ENCODE measurements around the gene ADGRG1. TPM values are rescaled to one million over a fixed set of nuclear protein-coding genes. Genes with fewer than 3 reads are reported as not detected.

The ADGRG1 gene
- total RNA-seq, 2 donors from 2014 or later: 4.8 to 13.7 TPM

GRCh38 chr16:57629516-57630406 is 1.3 kb downstream of the ADGRG1 start:
- Mint-ChIP-seq H3K4me1 (ENCODE audit: low read depth in 2 of 2) (peaks cover 28 to 31% of the 10 kb centered on the region in 2 donors), H3K9me3 (no peaks in the 10 kb centered on the region), H3K27ac (peak overlapping the region; percentile 62 to 71), H3K27me3 (peaks cover 5 to 8% of the 10 kb centered on the region in 2 donors), H3K4me3 (peak overlapping the region; percentile 86), H3K36me3 (no peaks in the 10 kb centered on the region)
- DNase-seq (ENCODE audit: low spot score) (no peak), ATAC-seq (no peak)

DNA sequence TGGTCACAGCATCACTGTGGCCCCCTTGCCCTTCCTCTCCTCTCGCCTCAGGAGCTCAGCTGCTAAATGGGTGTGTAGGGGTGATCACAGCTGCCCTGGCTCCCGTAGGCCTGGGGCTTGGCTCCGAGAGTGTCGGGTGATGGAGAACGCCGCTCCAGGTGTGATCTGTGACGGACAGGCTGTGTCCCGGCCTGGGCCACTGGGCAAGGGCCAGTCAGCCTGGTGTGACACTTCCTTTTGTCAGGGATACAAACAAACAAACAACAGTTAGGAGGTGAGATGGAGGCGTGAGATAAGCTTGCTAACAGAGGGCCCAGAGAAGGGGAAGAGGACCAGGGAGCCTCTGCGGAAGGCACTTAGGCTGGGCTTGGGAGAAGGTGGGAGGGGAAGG is 2.0 kb downstream of the ADGRG1 start:
- peaks cover 25 to 26% of the 10 kb centered on the region in 2 donors for H3K4me1 Mint-ChIP-seq (ENCODE audit: low read depth in 2 of 2)
- peak overlapping the region; percentile 35 for H3K4me3 Mint-ChIP-seq
- H3K36me3 Mint-ChIP-seq: no peaks in the 10 kb centered on the region
- no peak for ATAC-seq
- no peaks in the 10 kb centered on the region for H3K9me3 Mint-ChIP-seq
- DNase-seq (ENCODE audit: low spot score): no peak
- H3K27ac Mint-ChIP-seq: peak overlapping the region; percentile 44 to 56
- H3K27me3 Mint-ChIP-seq: peaks cover 5 to 8% of the 10 kb centered on the region in 2 donors

- Mint-ChIP-seq H3K4me1 (ENCODE audit: low read depth in 2 of 2) (peaks cover 18 to 22% of the 10 kb centered on the region in 2 donors), H3K36me3 (no peaks in the 10 kb centered on the region), H3K27ac (peak overlapping the region; percentile 44 to 56), H3K27me3 (peaks cover 5 to 8% of the 10 kb centered on the region in 2 donors), H3K9me3 (no peaks in the 10 kb centered on the region), H3K4me3 (peak overlapping the region; percentile 35)
- DNase-seq (ENCODE audit: low spot score) (no peak), ATAC-seq (no peak)
These were observed 2.8 kb downstream of the ADGRG1 start for GRCh38 chr16:57630931-57631845.

DNA sequence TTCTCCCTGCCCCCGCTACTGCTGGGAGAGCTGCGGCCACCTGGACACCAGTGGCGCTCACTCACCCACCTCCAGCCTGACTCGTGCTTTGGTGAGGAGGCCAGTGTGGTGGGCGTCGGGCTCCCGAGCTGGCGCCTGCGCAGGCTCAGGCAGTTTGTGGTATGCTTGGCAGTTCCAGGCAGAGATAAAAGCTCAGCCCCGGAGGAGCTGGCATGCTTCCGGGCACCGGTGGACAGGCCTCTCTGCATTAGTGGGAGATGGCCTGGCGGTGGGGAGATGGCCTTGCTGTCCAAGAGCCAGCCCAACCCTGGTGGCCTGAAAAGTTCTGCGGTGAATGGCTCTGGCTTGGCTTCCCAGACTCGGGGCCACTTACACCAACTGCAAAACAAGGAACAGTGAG is 4.1 kb downstream of the ADGRG1 start:
- Mint-ChIP-seq H3K27ac (no peak overlapping the region), H3K36me3 (no peaks in the 10 kb centered on the region), H3K27me3 (peaks cover 7 to 8% of the 10 kb centered on the region in 2 donors), H3K4me3 (no peak overlapping the region), H3K9me3 (no peaks in the 10 kb centered on the region), H3K4me1 (ENCODE audit: low read depth in 2 of 2) (peaks cover 18 to 19% of the 10 kb centered on the region in 2 donors)
- ATAC-seq (no peak), DNase-seq (ENCODE audit: low spot score) (no peak)

DNA sequence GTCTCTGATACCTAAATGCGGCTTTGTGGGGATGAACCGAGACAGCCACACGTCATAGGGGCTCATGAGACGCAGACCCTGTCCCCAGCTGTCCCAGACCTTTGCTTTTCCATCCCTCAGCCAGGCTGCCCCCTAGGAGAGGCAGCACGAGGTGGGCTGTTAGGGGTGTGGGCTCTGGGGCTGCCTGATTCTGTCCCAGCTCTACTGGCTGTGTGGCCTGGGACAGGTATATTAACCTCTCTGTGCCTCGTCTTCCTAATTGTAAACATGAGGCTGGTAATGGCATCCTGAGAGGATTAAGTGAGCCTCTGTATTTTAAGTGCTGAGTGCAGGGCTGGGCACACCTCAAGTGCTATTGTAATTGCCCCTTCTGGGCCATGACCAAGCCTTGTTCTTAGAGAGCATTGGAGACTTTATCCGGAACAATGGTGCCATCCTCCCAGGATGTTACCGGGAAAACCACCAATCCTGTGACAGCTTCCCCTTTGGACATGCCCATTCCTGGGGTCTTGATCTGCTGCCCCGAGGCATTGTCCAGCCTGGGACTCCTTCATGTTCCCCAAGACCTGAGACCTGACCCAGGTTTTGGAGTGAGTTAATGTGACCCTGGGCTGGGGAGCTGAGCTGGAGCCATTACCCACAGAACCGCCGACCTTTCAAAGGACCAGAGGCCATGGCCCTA is 5.1 kb downstream of the ADGRG1 start:
- H3K4me1 Mint-ChIP-seq (ENCODE audit: low read depth in 2 of 2): peaks cover 14 to 16% of the 10 kb centered on the region in 2 donors
- no peaks in the 10 kb centered on the region for H3K9me3 Mint-ChIP-seq
- H3K4me3 Mint-ChIP-seq: no peak overlapping the region
- no peak overlapping the region for H3K27ac Mint-ChIP-seq
- no peaks in the 10 kb centered on the region for H3K36me3 Mint-ChIP-seq
- ATAC-seq (no peak), DNase-seq (ENCODE audit: low spot score) (no peak)
- H3K27me3 Mint-ChIP-seq: peaks cover 7% of the 10 kb centered on the region in 2 donors

- peaks cover under 1 to 2% of the 10 kb centered on the region in 2 donors for H3K27me3 Mint-ChIP-seq
- H3K4me1 Mint-ChIP-seq (ENCODE audit: low read depth in 2 of 2): peaks cover 8 to 10% of the 10 kb centered on the region in 2 donors
- H3K9me3 Mint-ChIP-seq: no peaks in the 10 kb centered on the region
- H3K4me3 Mint-ChIP-seq: no peak overlapping the region
- no peak overlapping the region for H3K27ac Mint-ChIP-seq
- ATAC-seq (no peak), DNase-seq (ENCODE audit: low spot score) (no peak)
- no peaks in the 10 kb centered on the region for H3K36me3 Mint-ChIP-seq
These were observed 5.7 kb downstream of the ADGRG1 start for GRCh38 chr16:57634171-57634570.

- DNase-seq (ENCODE audit: low spot score) (no peak), ATAC-seq (no peak)
- H3K4me3 Mint-ChIP-seq: no peak overlapping the region
- no peaks in the 10 kb centered on the region for H3K9me3 Mint-ChIP-seq
- H3K4me1 Mint-ChIP-seq (ENCODE audit: low read depth in 2 of 2): peaks cover 5 to 10% of the 10 kb centered on the region in 2 donors
- H3K36me3 Mint-ChIP-seq: no peaks in the 10 kb centered on the region
- no peak overlapping the region for H3K27ac Mint-ChIP-seq
- peaks cover 0 to 2% of the 10 kb centered on the region in 2 donors for H3K27me3 Mint-ChIP-seq
These were observed 7.1 kb downstream of the ADGRG1 start for GRCh38 chr16:57635266-57636097.

DNA sequence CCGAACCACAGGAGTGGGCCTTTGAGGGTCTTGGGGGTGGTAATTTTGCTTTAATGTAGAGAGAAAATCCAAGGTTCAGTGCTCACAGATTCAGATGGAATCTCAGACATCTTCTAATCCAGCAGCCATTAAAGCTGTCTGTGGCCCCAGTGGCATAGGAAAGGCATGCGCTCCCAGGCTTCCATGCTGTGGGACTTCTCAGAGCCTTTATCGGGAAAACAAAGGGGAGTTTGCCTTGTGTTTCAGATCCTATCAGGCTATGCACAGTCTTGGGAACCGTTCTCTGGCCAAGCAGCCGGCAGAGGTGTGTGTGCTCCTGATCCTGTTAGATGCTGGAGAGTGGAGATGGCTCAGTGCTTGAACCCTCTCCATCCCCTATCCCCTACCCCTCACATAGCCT is 7.8 kb downstream of the ADGRG1 start:
- H3K27me3 Mint-ChIP-seq: peaks cover 0 to 2% of the 10 kb centered on the region in 2 donors
- H3K4me1 Mint-ChIP-seq (ENCODE audit: low read depth in 2 of 2): peaks cover 4 to 6% of the 10 kb centered on the region in 2 donors

GRCh38 chr16:57637020-57637419 is 8.6 kb downstream of the ADGRG1 start:
- no peaks in the 10 kb centered on the region for H3K36me3 Mint-ChIP-seq
- H3K27me3 Mint-ChIP-seq: peaks cover 0 to 2% of the 10 kb centered on the region in 2 donors
- no peaks in the 10 kb centered on the region for H3K9me3 Mint-ChIP-seq
- no peak overlapping the region for H3K27ac Mint-ChIP-seq
- peaks cover 3 to 6% of the 10 kb centered on the region in 2 donors for H3K4me1 Mint-ChIP-seq (ENCODE audit: low read depth in 2 of 2)
- ATAC-seq: no peak
- DNase-seq (ENCODE audit: low spot score): no peak
- H3K4me3 Mint-ChIP-seq: no peak overlapping the region

More for the DNA sequence above, 7.8 kb downstream of the ADGRG1 start:
- Mint-ChIP-seq H3K27ac (peak overlapping the region in 1 of 2 donors; percentile 8), H3K36me3 (no peaks in the 10 kb centered on the region), H3K4me3 (no peak overlapping the region), H3K9me3 (no peaks in the 10 kb centered on the region)
- ATAC-seq (no peak), DNase-seq (ENCODE audit: low spot score) (no peak)

DNA sequence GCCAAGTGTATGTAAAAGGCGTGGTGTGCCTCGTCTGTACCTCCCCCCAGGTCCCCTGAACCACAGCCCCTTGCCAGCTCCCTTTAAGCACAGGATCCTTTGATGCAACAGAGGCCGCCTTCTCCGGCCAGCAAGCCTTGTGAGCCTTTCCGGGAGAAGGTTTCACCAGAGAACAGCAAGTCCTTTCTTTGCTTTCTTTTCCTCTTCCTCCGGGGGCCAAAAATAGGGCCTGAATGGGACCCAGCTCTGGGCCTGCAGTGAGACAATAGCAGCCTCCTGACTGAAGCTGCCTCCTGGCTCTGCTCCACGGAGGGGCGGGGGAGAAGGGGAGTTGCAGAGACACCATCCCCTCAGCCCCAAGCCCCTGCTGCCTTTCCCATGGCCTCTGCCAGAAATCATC is 9.0 kb downstream of the ADGRG1 start:
- Mint-ChIP-seq H3K27ac (peak overlapping the region in 1 of 2 donors; percentile 64), H3K36me3 (no peaks in the 10 kb centered on the region), H3K4me1 (ENCODE audit: low read depth in 2 of 2) (peaks cover 3 to 6% of the 10 kb centered on the region in 2 donors), H3K4me3 (no peak overlapping the region), H3K27me3 (peaks cover 0 to 2% of the 10 kb centered on the region in 2 donors), H3K9me3 (no peaks in the 10 kb centered on the region)
- ATAC-seq (no peak), DNase-seq (ENCODE audit: low spot score) (no peak)

DNA sequence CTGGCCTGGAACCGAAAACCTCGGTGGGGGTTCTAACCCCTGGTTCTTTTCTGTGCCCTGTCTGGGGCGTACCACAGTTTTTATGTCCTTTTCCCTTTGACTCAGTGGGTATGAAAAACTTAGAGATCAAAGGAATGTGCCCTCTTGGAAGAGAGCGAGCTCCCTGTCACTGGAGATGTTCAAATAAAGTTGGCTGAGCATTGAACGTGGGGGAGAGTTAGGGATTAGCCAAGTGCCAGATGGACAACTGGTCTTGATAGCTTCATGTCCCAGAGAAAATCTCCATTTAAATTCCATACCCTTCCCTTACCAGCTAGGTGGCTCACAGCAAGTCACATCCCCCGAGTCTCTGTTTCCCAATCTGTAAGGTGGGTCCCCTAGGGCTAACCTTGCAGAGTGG is 9.5 kb downstream of the ADGRG1 start:
- peaks cover 3 to 6% of the 10 kb centered on the region in 2 donors for H3K4me1 Mint-ChIP-seq (ENCODE audit: low read depth in 2 of 2)
- DNase-seq (ENCODE audit: low spot score): no peak
- H3K9me3 Mint-ChIP-seq: no peaks in the 10 kb centered on the region
- H3K27me3 Mint-ChIP-seq: peaks cover 0 to 2% of the 10 kb centered on the region in 2 donors
- ATAC-seq: no peak
- H3K27ac Mint-ChIP-seq: peak overlapping the region in 1 of 2 donors; percentile 64
- H3K4me3 Mint-ChIP-seq: no peak overlapping the region
- H3K36me3 Mint-ChIP-seq: no peaks in the 10 kb centered on the region

- peaks cover 0 to 2% of the 10 kb centered on the region in 2 donors for H3K27me3 Mint-ChIP-seq
- no peak overlapping the region for H3K4me3 Mint-ChIP-seq
- no peaks in the 10 kb centered on the region for H3K9me3 Mint-ChIP-seq
- ATAC-seq (no peak), DNase-seq (ENCODE audit: low spot score) (no peak)
- H3K4me1 Mint-ChIP-seq (ENCODE audit: low read depth in 2 of 2): peaks cover 3 to 6% of the 10 kb centered on the region in 2 donors
- peak overlapping the region in 1 of 2 donors; percentile 64 for H3K27ac Mint-ChIP-seq
- no peaks in the 10 kb centered on the region for H3K36me3 Mint-ChIP-seq
These were observed 10.0 kb downstream of the ADGRG1 start for GRCh38 chr16:57638381-57638780.

Data from natural killer cell treated with Interleukin-12 subunit alpha and Interleukin-12 subunit beta and Interleukin-15 and Interleukin-18, amount 100 ng/mL, for 72 hours (primary cell).